SIG-M5 (cell line): ENCODE data around the gene PAGE1.
"Not testable (repeated sequence)": the region's sequence is repeated elsewhere in the genome, so short reads cannot be mapped to it uniquely, and the experiment has no call there.

Source experiments
- DNase-seq: peaks from one replicate; lab custom pipeline; 2025; lab: John Stamatoyannopoulos, UW

Gene PAGE1

GRCh38 chrX:49695276-49696180 is at the start of gene PAGE1:
Gene PAGE1 (minus strand): TSS chrX:49695984. CDS start chrX:49694770, 1,214 bp downstream.
- no peak for DNase-seq

GRCh38 chrX:49741501-49741900 is 45.7 kb upstream of the PAGE1 start:
- not testable (repeated sequence) for DNase-seq

DNA sequence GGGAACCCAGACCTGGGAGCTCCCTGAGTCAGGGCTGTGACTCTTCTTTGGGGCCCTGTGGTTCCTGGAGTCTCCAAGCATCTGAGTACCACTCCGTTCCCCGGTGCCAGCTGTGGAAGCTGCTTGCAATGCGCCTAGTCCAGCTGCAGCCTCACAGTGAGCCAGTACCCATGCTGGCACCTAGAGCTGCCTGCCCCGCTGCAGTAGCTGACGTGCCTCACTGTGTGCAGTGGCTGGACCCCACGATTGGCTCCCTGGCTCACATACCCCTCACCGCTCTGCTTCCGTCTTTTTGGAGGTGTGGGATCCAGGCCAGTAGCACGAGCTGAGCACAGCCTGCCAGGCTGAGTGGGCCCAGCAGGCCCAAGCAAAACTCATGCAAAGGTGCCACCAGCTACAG is 32.1 kb upstream of the PAGE1 start:
- no peak for DNase-seq

- no peak for DNase-seq
Observed at GRCh38 chrX:49726966-49727365, 31.2 kb upstream of the PAGE1 start.

- DNase-seq: no peak
Observed at GRCh38 chrX:49725923-49726904, 30.4 kb upstream of the PAGE1 start.

GRCh38 chrX:49725401-49725800 is 29.6 kb upstream of the PAGE1 start:
- no peak for DNase-seq

GRCh38 chrX:49720106-49720505 is 24.3 kb upstream of the PAGE1 start:
- DNase-seq: not testable (repeated sequence)

DNA sequence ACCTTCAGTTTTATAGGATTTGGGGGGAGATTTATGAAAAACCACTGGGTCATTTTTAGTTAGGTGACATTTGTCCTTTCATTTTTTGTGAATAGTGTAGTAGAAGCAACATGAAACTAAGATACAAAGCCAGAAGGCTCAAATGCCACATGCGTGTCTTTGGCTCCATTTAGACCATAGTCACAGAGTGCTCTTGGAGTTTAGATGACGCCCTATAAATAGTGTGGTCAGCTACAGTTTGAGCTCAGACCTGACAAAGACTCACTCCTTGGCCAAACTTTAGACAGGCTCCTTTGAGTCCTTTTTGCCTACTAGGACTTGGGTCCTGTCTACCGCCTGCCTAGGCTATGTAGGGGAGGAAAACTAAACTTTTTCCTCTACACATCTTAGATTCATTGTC is 16.8 kb upstream of the PAGE1 start:
- no peak for DNase-seq

- no peak for DNase-seq
Observed at GRCh38 chrX:49710744-49711319, 15.0 kb upstream of the PAGE1 start.

GRCh38 chrX:49704691-49705404 is 9.1 kb upstream of the PAGE1 start:
- no peak for DNase-seq

- DNase-seq: no peak
Observed at GRCh38 chrX:49701933-49702332, 6.1 kb upstream of the PAGE1 start.

DNA sequence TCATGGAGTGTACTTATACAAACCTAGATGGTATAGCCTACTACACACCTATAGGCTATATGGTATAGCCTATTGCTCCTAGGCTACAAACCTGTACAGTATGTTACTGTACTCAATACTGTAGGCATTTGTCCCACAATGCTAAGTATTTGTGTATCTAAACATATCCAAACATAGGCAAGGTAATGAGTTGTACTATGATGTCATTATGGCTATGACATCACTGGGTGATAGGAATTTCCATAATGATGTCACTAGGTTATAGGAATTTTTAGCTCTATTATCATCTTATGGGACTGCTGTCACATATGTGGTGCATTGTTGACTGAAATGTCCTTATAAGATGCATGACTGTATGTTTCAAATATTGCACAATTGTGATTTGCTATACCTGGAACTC is 5.5 kb upstream of the PAGE1 start:
- DNase-seq: no peak

DNA sequence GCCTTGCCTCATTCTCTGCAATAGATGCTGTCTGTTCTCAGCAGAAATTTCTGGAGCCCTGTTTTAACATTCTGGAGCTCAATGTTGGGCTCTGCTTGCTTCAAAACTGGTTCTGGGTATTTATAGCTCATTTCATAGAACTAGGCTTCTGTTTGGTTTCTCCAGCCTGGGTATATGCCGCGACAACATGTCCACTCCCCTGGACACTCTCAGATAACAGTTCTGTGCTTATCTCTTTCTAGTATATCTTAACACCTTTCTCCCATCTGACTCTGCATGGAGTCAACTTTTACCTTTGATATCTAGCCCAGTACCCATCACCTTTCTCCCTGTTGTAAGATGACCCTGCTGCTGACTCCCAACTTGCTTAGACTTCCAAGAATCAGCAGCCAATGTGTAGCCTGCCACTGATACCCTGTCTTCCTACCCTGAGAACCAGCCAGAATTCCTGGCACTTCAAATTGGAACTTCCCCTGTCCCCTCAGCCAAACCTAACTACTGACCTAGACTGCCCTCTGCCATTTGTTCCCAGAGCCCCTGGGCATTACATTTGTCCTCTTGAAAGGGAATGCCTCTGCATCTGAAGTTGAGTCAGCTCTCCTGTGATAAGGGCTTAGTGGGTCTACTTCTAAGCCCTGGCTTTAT is 20.6 kb downstream of the PAGE1 start:
- no peak for DNase-seq

- no peak for DNase-seq
Observed at GRCh38 chrX:49673394-49673793, 22.4 kb downstream of the PAGE1 start.

GRCh38 chrX:49664824-49665223 is 31.0 kb downstream of the PAGE1 start:
- no peak for DNase-seq

DNA sequence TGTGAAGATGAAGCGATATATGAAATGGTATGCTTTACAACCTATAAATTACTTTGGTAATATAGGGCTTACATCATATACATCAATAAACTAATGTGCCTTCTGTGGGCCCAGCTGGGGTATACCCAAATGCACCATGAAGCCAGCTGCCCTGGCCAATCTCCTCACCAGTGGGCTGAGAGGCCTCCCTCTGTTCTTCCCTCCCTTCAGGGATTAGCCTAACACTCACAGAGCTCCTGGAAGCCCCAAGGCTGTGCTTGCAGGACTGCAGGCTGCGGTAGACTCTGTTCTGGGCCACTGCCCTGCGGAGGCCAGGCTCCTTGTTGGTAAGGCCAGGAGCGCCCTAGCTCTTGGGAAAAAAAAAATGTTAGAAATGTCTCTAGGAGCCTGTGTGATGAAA is 33.9 kb downstream of the PAGE1 start:
- DNase-seq: no peak

- no peak for DNase-seq
Observed at GRCh38 chrX:49659771-49660170, 36.0 kb downstream of the PAGE1 start.

- no peak for DNase-seq
Observed at GRCh38 chrX:49656533-49656932, 39.3 kb downstream of the PAGE1 start.

- no peak for DNase-seq
Observed at GRCh38 chrX:49644991-49645637, 50.7 kb downstream of the PAGE1 start.
